Motor neuron (in vitro differentiated cells): ENCODE data around the gene CMC4. TPM values are rescaled to one million over a fixed set of nuclear protein-coding genes. Genes with fewer than 3 reads are reported as not detected.

Experiments used
- ATAC-seq, 8 experiments: fragments of 200-7000 bp; cut with Tn5 transposase; replicated peaks in 6 of 8; 2 replicates each; pipeline ENCODE4 v1.8.0; 2021; ENCODE audit warnings: mild to moderate bottlenecking in 8 of 8, moderate library complexity in 8 of 8
- H3K27ac ChIP-seq, 2 donors: fragments of 250-450 bp; sonication (Bioruptor Pico); 2 replicates each; pipeline ENCODE4 v1.9.0; 2021; ENCODE audit warnings: antibody characterized with exemption in 2 of 2, mild to moderate bottlenecking in 2 of 2, moderate library complexity in 1 of 2
- H3K4me1 ChIP-seq, 2 donors: fragments of 250-450 bp; sonication (Bioruptor Pico); replicated peaks in 1 of 2; 2 replicates each; pipeline ENCODE4 v1.6.1; 2021; ENCODE audit warnings: antibody characterized with exemption in 2 of 2, mild to moderate bottlenecking in 2 of 2, moderate library complexity in 1 of 2
- H3K4me3 ChIP-seq, 5 donors: fragments of 250-450 bp; sonication (Bioruptor Pico); 2 replicates each; pipeline ENCODE4 v1.9.0; 2021; ENCODE audit warnings: antibody characterized with exemption in 5 of 5, mild to moderate bottlenecking in 5 of 5, moderate library complexity in 4 of 5
- WGBS, 10 experiments: fragments of 450-650 bp; shearing (Covaris generic); methylation state at CpG; one replicate each; pipeline ENCODE4 v1.0.0; 2022; 5-methylcytosine and 5-hydroxymethylcytosine counted together
- in situ Hi-C, 9 experiments: fragments of 400-800 bp; cut with MboI; loops; one replicate each; pipeline ENCODE4 v1.15.0; 2021; ENCODE audit warnings: low sequenced_read_pairs in 9 of 9, low pct_unique_long_range_greater_than_20kb in 2 of 9; ENCODE audit not compliant: unreplicated experiment in 9 of 9
- total RNA-seq, 8 experiments: library from RNA; unstranded; fragments of 300-600 nt; gene quantifications; 2 replicates each; pipeline versions ENCODE4 v1.2.3 to v1.2.4, GENCODE V29; 2022

The CMC4 gene, protein sequence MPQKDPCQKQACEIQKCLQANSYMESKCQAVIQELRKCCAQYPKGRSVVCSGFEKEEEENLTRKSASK
- 10 to 100 TPM in 1 of 8 experiments, 1 to 10 TPM in 7; 3.4 to 21.1 (median 6.9) TPM for total RNA-seq

DNA sequence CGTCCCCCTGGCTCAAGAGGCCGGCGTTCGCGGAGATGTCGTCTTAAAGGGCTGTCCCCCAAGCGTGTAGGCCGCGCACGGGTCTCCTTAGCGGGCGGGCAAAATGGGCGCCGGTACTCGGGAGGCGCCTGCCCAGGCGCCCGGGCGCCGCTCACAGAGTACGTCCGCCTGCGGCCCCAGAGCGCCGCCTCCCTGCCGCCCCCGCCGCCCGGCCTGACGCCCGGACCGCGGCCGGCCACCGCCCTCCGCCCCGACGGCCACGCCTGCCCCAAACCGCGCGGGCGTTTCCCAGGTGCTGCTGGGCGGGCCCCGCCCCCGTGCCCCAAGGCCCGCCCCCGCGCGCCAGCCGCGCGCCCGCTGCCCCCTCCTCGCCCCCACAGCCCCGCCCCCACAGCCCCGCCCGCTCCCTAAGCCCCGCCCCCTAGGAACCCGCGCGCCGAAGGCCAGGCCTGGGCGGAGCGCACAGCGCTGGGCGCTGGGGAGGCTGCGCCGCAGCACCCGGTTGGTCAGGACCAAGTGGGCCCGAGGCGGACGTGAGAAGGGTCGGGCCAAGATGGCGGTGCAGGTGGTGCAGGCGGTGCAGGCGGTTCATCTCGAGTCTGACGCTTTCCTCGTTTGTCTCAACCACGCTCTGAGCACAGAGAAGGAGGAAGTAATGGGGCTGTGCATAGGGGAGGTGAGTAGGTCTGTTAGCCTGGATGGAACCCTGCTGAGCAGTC lies at the start of gene CMC4, which contains the start of the genes BRCC3 and MTCP1:
Gene CMC4 (minus strand): TSS at position 162 of the 719 bp plus-strand sequence. CDS start 7,113 bp downstream, outside the sequence.
Gene BRCC3 (plus strand): TSS at position 534 of the 719 bp plus-strand sequence. CDS start 20 bp downstream, at position 554.
Gene MTCP1 (minus strand): TSS at position 162 of the 719 bp plus-strand sequence. CDS start 5,126 bp downstream, outside the sequence.
- H3K4me3 ChIP-seq: peak within 1 kb of the TSS; percentile 51 to 85 (median 67)
- peaks cover 0 to 5% of the 10 kb centered on the region in 2 donors for H3K4me1 ChIP-seq
- WGBS, 10 experiments: 5% methylated on average over 4 of the region's 81 CpGs; no CpG with 5 or more reads in 9 of the 10 experiments
- in situ Hi-C loops: no loop called here
- ATAC-seq: peak; percentile 86 to 97 (median 96)
- peak within 1 kb of the TSS; percentile 68 to 89 for H3K27ac ChIP-seq

DNA sequence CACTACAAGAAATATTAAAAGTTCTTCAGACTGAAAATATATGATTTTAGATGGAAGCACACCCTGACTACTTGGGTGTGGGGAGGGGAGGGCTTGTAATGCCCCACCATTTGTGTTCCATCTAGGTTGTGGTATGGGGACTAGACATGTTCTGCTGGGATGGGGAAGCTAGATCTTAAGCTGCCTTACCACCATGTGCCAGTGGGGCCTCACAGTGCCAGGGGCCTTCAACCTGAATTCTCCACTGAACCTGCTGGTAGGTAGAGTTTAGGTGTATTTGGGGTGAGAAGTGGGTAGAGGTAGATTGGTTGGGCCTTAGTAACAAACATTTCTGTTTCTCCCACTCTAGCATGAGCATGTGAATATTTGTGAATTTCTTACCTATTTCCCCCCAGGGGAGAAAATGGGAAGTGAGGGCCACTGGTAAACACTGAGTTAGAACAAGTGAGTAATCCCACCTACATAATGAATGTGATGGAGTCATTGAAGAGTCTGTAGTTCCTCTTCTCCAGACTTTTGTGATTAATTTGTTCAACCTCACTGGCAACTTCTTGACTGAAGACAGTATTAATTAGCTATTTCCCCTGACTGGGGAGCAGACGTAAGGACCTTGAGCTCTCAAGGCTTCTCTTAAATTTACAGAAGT lies 44.4 kb upstream of the CMC4 start:
- Histone ChIP-seq H3K4me3 (no peak overlapping the region), H3K4me1 (no peaks in the 10 kb centered on the region), H3K27ac (no peak overlapping the region)
- WGBS, 10 experiments: 29 to 83% (median 80%) methylated on average over 1 of the region's 1 CpG; no CpG with 5 or more reads in 7 of the 10 experiments
- ATAC-seq: no peak
- in situ Hi-C loops: no loop called here

DNA sequence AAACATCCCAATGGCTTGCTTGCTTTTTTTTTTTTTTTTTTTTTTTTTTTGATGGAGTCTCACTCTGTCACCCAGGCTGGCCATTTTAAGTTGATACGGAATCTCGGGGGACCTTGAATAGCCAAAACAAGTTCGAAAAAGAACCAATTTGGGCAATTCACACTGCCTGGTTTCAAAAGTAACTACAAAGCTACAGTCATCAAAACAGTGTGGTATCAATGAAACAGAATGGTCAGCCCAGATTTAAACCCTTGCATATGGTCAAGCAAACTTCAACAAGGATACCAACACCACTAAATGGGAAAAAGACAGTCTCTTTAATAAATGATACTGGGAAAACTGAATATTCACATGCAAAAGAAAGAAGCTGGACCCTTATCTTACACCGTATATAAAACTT lies 42.2 kb upstream of the CMC4 start:
- 30 to 100% (median 95%) methylated on average over 2 to 4 of the region's 4 CpGs; no CpG with 5 or more reads in 3 of the 10 experiments for WGBS, 10 experiments

DNA sequence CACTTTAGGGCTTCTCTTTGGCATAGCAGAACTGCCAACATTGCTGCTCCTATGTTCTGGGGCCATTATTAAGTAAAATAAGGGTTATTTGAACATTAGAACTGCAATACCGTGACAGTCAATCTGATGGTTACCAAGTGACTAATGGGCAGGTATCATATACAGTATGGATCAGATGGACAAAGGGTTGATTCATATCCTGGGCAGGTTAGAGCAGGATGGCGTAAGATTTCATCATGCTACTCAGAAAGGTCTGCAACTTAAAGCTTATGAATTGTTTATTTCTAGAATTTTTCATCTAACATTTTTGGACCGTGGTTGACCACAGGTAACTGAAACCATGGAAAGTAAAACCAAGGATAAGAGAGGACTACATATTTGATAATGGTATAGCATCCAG lies 41.2 kb upstream of the CMC4 start:
- Histone ChIP-seq H3K4me3 (no peak overlapping the region), H3K4me1 (no peaks in the 10 kb centered on the region), H3K27ac (no peak overlapping the region)
- in situ Hi-C loops: no loop called here
- no peak for ATAC-seq
- WGBS, 10 experiments: 44 to 100% (median 85%) methylated on average over 1 to 3 of the region's 3 CpGs; no CpG with 5 or more reads in 3 of the 10 experiments

More for the DNA sequence above, 42.2 kb upstream of the CMC4 start:
- in situ Hi-C loops: no loop called here
- no peaks in the 10 kb centered on the region for H3K4me1 ChIP-seq
- ATAC-seq: no peak
- no peak overlapping the region for H3K4me3 ChIP-seq
- no peak overlapping the region for H3K27ac ChIP-seq

DNA sequence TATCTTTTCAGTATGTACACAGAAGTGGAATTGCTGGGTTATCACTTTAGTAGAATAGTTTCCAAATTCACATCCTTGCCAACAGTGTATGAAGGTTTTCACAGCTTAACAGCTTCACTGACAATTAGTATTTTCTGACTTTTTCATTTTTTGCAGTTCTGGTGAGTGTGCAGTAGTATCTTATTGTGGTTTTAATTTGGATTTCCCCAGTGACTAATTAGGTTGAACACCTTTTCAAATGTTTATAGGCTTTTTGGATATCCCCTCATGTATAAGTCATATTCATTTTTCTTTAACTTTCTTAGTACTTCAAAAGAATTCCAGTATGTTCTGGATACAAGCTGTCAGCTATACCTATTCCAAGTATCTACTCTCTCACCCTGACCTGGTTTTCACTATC lies 37.5 kb upstream of the CMC4 start:
- no peak for ATAC-seq
- Histone ChIP-seq H3K4me1 (no peaks in the 10 kb centered on the region), H3K4me3 (no peak overlapping the region), H3K27ac (no peak overlapping the region)
- in situ Hi-C loops: no loop called here

DNA sequence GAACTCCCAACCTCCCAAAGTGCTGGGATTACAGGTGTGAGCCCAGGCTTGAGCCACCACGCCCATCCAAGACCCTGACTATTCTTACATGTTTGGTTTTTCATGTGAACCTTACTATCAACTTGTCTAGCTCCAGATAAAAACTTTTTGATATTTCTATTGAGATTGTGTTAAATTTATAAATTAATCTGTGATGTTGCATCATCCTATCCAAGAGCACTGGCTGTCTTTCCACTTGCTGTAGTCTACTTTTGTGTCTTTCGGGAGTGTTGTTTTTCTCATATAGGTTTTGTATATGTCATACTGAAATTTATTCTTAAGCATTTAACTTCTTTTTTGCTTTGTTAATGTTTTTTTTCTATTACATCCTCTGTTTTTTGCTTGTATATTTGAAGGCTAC lies 35.0 kb upstream of the CMC4 start:
- Histone ChIP-seq H3K27ac (no peak overlapping the region), H3K4me3 (no peak overlapping the region), H3K4me1 (no peaks in the 10 kb centered on the region)
- in situ Hi-C loops: no loop called here
- no peak for ATAC-seq
- 58 to 100% (median 100%) methylated on average over 1 to 2 of the region's 2 CpGs; no CpG with 5 or more reads in 2 of the 10 experiments for WGBS, 10 experiments

DNA sequence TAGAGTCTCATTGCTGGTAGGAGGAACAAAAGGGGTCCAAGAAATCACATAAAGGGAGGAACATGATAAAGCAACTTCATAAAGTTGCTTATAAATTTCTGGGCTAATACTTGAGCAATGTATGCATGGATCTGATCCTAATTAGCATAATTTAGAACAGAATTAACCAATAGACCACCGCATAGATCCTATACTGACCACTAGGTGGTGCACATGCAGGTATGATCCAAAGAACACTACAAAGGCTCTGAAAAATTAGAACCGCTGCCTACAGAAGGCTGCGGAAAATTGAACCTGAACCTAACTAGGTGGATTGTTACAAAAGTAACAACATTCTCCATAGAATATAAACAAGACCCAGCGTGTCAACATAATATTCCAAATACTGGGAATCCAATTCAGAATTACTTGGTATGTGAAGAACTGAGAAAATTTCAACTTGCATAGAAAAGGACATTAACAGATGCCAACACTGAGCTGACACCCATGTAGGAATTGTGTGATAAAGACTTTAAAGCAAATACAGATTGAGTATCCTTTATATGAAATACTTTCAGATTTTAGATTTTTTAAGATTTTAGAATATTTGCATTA lies 23.6 kb upstream of the CMC4 start:
- Histone ChIP-seq H3K4me1 (no peaks in the 10 kb centered on the region), H3K4me3 (no peak overlapping the region), H3K27ac (no peak overlapping the region)
- in situ Hi-C loops: no loop called here
- 0 to 100% (median 68%) methylated on average over 1 to 4 of the region's 4 CpGs; no CpG with 5 or more reads in 3 of the 10 experiments for WGBS, 10 experiments
- ATAC-seq: peak in 3 of 8 experiments; percentile 34 to 47 (median 41)

DNA sequence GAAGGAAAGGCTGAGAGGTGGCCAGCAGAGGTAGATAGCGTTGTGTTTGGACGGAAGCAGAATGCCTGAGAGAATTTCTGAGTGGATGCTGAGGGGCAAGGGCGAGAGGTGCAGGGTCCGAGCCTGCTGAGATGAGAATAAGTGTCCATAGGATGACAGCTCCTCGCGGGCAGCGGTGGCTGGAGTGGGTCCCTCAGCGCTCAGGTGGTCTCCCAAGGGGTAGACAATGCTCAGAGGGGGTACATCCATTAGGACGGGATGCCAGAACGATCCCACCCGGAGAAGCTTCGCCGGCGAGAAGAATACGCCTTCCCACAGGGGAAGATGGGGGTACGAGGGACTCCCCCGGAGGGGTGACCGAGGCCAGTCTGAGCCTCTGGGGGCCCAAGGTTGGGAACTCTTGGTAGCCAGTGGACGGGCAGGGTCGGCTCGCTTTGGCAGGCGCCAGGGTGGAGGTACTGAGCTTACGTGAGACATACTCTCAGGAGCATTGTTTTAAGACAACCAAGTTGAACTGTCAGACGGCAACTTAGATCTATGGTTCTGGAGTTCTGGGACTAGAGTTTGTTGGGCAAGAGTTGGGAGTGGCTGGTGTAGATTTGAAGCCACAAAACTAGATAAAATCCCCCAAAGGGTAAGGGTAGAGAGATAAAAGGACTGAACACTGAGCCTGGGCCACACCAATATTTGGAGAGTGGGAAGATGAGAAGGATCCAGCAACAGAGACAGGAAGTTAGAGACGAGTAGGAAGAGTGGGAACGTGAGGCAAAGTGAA lies 16.2 kb upstream of the CMC4 start:
- in situ Hi-C loops: no loop called here
- WGBS, 10 experiments: 62 to 100% (median 95%) methylated on average over 1 to 11 of the region's 26 CpGs; no CpG with 5 or more reads in 5 of the 10 experiments

DNA sequence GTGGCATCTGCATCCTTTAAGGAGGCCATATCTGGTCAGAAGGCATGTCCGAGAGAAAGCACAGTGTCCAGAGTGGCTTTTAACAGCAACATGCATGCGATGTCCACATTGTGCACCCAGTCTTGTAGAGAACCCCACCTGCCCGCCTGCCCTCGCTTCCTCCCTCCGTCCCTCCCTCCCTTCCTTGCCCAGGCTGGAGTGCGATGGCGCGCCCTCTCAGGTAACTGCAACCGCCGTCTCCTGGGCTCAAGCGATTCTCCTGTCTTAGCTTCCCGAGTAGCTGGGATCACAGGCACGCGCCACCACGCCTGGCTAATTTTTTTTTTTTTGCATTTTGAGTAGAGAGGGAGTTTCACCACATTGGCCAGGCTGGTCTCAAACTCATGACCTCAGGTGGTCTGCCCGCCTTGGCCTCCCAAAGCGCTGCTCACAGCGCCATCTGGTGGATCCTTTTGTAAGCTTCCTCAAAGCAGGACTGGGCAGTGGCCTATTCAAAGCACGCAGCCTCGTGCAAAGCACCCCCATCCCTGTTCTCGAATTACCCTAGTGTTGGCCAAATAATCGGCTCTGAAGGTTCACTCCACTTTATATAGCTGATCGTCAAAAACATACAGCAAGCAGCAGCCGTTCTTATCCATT lies 15.4 kb upstream of the CMC4 start:
- H3K27ac ChIP-seq: no peak overlapping the region
- 64 to 100% methylated on average over 1 to 13 of the region's 24 CpGs; no CpG with 5 or more reads in 8 of the 10 experiments for WGBS, 10 experiments
- in situ Hi-C loops: no loop called here
- no peaks in the 10 kb centered on the region for H3K4me1 ChIP-seq
- ATAC-seq: peak in 2 of 8 experiments; percentile 43 to 45
- no peak overlapping the region for H3K4me3 ChIP-seq

More for the DNA sequence above, 16.2 kb upstream of the CMC4 start:
- Histone ChIP-seq H3K4me1 (no peaks in the 10 kb centered on the region), H3K4me3 (no peak overlapping the region), H3K27ac (no peak overlapping the region)
- no peak for ATAC-seq

DNA sequence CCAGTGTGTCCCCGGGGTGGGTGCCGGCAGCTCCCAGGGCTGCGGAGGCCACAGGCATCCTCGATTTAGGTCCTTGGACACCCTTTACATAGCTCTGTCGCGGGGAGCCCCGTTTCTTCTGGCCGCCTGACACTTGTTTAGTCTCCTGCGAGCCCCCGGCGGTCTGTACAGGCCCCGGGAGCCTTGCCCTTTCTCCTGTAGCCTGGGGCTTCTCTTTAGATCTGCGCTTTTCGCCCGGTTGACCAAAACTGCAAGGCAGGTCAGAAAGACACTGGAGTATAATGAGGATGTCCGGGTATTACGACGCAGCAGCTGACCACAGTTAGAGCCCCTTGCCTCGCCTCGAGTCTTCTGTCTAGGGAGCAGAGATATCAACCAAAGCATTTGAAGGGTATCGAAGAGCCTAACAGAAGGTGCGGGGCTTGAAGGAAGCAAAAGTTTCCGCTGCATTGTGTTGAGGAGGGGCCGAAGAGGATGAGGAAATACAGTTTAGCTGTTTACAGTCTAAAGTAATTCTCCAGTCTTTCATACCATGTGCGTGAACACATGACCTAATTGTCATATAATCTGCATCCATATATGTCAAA lies 851 bp upstream of the CMC4 start:
- H3K27ac ChIP-seq: peak overlapping the region; percentile 68 to 89
- 0 to 10% (median 0%) methylated on average over 1 to 7 of the region's 25 CpGs; no CpG with 5 or more reads in 5 of the 10 experiments for WGBS, 10 experiments
- in situ Hi-C loops: no loop called here
- H3K4me3 ChIP-seq: peak overlapping the region; percentile 51 to 85 (median 67)
- ATAC-seq: peak in 2 of 8 experiments; percentile 5 to 9
- peaks cover 0 to 5% of the 10 kb centered on the region in 2 donors for H3K4me1 ChIP-seq

DNA sequence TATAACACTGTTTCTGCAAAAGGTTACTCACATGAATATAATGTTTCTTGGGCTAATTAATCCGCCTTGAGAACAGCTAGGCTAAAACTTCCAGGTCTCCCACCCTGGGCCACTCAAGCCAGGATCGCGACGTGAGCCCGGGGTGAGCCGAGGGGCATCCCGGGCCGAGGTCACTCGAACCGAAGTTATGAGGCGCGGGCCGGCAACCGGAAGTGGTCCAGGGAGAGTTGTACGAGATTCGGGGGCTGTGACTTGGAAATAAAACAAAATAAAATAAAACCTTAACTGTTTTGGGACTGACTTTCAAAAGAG lies 317 bp downstream of the CMC4 start:
- peak; percentile 5 to 10 (median 7) for ATAC-seq
- Histone ChIP-seq H3K4me3 (peak overlapping the region; percentile 51 to 85 (median 67)), H3K27ac (peak overlapping the region in 1 of 2 donors; percentile 63), H3K4me1 (peaks cover 0 to 5% of the 10 kb centered on the region in 2 donors)
- in situ Hi-C loops: no loop called here
- WGBS, 10 experiments: 0 to 40% methylated on average over 1 to 5 of the region's 16 CpGs; no CpG with 5 or more reads in 8 of the 10 experiments

DNA sequence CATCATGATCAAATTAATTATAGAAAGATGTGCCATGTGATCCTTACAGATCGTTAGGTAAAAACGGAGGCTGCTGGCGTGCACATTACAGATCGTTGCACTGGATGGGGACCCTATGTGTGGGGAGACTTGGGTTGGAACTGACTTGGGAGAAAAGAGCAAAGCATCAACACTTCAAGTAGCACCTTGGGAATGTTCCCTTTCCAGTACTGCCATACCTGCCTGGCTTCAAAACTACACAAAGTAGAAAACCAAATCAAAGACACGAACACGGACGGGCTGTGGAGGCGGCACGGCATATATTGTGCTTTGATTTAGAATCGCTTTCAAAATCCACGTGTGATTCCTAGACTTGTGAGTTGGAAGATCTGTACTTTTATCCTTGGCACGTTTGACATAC lies 898 bp downstream of the CMC4 start:
- H3K4me3 ChIP-seq: peak overlapping the region; percentile 51 to 85 (median 67)
- ATAC-seq: no peak
- WGBS, 10 experiments: 0 to 21% (median 0%) methylated on average over 2 to 10 of the region's 12 CpGs; no CpG with 5 or more reads in 4 of the 10 experiments
- in situ Hi-C loops: no loop called here
- peaks cover 0 to 5% of the 10 kb centered on the region in 2 donors for H3K4me1 ChIP-seq
- no peak overlapping the region for H3K27ac ChIP-seq
